ENCODE data around the gene TBC1D21. TPM values are rescaled to one million over a fixed set of nuclear protein-coding genes. Genes with fewer than 3 reads are reported as not detected.

The TBC1D21 gene
- total and polyA plus RNA-seq, 2 of the 8 experiments (the other 6 are each of a cell fraction or from before 2014, with no cell fraction given), result not detected

DNA sequence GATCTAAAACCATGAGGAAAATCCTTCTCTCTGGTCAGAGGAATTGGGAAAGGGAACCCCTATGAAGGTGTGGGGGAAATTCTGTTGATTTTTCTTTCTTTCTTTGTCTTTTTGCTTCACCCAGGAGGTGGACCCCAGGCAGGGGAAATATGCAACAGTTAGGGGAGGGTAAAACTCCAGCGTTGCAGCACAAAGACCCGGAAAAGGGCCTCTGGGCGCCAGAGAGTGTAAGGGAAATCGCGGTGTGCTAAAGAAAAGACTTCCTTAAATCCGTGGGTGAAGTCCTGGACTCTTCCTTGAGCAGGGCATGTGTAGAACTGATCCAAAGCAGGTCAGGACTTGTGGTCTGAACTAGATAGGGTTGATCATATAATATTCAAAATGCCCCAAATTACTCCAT, 11.1 kb upstream of the TBC1D21 start (continued):
- no peak for TF ChIP-seq EZH2 (IDR thresholded peaks at IDR 0.05; ENCODE audit: low read depth, low read length, severe bottlenecking)
- no peak for TF ChIP-seq HDAC6 (IDR thresholded peaks at IDR 0.05; ENCODE audit: low read depth, low read length)
- no peak for TF ChIP-seq CBX5 (IDR thresholded peaks at IDR 0.05; ENCODE audit: low read depth, low read length)

All from H1 (cell line).